Left lung (tissue), 10 donors: ENCODE measurements around the gene WDR83. TPM values are rescaled to one million over a fixed set of nuclear protein-coding genes. Genes with fewer than 3 reads are reported as not detected.

Experiments
- ATAC-seq: fragments of 200-7000 bp; cut with Tn5 transposase; one replicate; pipeline ENCODE4 v1.9.1; 2020; ENCODE audit warnings: moderate library complexity
- DNase-seq, 4 donors: peaks; one replicate each; pipeline ENCODE4 v3.0.0-alpha.2; 2013 to 2020
- H3K27ac ChIP-seq, 2 donors: fragments of 200-600 bp; sonication (generic) in 1 of 2; one replicate each; pipeline versions ENCODE4 v1.5.0 to v1.8.0; 2020 to 2021
- H3K27me3 ChIP-seq, 2 donors: fragments of 200-600 bp; sonication (generic) in 1 of 2; one replicate each; pipeline versions ENCODE4 v1.5.0 to v1.8.0; 2020 to 2021
- H3K36me3 ChIP-seq, 2 donors: fragments of 200-600 bp; sonication (generic) in 1 of 2; one replicate each; pipeline versions ENCODE4 v1.5.0 to v1.8.0; 2020 to 2021
- H3K4me1 ChIP-seq, 2 donors: fragments of 200-600 bp; one replicate each; pipeline ENCODE4 v1.8.0; 2021
- H3K4me3 ChIP-seq, 2 donors: fragments of 200-600 bp; sonication (generic) in 1 of 2; one replicate each; pipeline versions ENCODE4 v1.5.0 to v1.8.0; 2020 to 2021; ENCODE audit warnings: mild to moderate bottlenecking in 1 of 2
- H3K9me3 ChIP-seq, 2 donors: fragments of 200-600 bp; sonication (generic) in 1 of 2; one replicate each; pipeline versions ENCODE4 v1.5.0 to v1.8.0; 2020 to 2021
- intact Hi-C, 2 donors: fragments of 100-400 bp; cut with DNase I; formaldehyde crosslinking; loops; one replicate each; pipeline versions ENCODE4 v1.11.2 to v1.14.2; 2022
- polyA plus RNA-seq, 6 donors: library from polyadenylated mRNA; unstranded; fragments of 120-200 nt; gene quantifications; one replicate each; pipeline ENCODE4 v1.2.1, GENCODE V29; 2013; ENCODE audit not compliant: insufficient read length in 6 of 6
- total RNA-seq, 2 donors: library from RNA; stranded (reverse); fragmentation: NEBNext Ultra II Directional; extraction: Animal tissue kit (Norgen Biotek cat#: 25700); gene quantifications; one replicate each; pipeline ENCODE4 v1.2.1, GENCODE V29; 2021
- TF ChIP-seq, protein P1 (sequence below), 2 donors: fragments of 200-600 bp; sonication (generic) in 1 of 2; IDR thresholded peaks; one replicate each; pipeline versions ENCODE4 v1.5.0 to v1.8.0; 2021; ENCODE audit warnings: antibody characterized with exemption in 2 of 2
- donor health status: DM: no; HTN: yes; CAD: no.
- donor health status: DM: no; HTN: no; CAD: no.

WDR83 gene
- total and polyA plus RNA-seq, 8 donors, result 9.0 to 27.1 (median 22.8) TPM

DNA sequence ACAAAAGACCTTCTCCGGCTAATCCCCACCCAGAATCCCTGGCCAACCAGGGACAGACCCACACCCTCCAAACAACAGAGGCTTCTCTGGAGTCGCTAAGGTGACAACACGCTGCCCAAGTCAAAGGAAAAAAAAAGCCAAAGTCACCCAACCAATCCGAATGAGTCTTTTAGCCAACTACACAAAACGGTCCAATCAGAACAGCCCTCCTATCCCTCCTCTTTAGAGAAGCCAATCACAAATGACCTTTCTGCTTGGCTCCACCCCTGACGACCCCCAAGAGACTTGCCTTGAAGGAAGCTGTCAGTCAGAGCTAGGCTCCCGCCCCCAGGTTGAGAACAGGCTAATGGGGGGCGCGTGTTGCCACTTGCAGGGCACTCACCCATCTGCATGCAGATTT is 36.4 kb downstream of the WDR83 start:
- TF ChIP-seq, protein P1, sequence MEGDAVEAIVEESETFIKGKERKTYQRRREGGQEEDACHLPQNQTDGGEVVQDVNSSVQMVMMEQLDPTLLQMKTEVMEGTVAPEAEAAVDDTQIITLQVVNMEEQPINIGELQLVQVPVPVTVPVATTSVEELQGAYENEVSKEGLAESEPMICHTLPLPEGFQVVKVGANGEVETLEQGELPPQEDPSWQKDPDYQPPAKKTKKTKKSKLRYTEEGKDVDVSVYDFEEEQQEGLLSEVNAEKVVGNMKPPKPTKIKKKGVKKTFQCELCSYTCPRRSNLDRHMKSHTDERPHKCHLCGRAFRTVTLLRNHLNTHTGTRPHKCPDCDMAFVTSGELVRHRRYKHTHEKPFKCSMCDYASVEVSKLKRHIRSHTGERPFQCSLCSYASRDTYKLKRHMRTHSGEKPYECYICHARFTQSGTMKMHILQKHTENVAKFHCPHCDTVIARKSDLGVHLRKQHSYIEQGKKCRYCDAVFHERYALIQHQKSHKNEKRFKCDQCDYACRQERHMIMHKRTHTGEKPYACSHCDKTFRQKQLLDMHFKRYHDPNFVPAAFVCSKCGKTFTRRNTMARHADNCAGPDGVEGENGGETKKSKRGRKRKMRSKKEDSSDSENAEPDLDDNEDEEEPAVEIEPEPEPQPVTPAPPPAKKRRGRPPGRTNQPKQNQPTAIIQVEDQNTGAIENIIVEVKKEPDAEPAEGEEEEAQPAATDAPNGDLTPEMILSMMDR (IDR thresholded peaks at IDR 0.05), result no peak
- Histone ChIP-seq H3K9me3 (no peaks in the 10 kb centered on the region), H3K36me3 (peaks cover 0 to 95% of the 10 kb centered on the region in 2 donors), H3K27ac (no peak overlapping the region), H3K4me1 (no peaks in the 10 kb centered on the region), H3K27me3 (no peaks in the 10 kb centered on the region), H3K4me3 (no peak overlapping the region)
- no peak for ATAC-seq
- intact Hi-C loops, result no loop called here
- no peak for DNase-seq

DNA sequence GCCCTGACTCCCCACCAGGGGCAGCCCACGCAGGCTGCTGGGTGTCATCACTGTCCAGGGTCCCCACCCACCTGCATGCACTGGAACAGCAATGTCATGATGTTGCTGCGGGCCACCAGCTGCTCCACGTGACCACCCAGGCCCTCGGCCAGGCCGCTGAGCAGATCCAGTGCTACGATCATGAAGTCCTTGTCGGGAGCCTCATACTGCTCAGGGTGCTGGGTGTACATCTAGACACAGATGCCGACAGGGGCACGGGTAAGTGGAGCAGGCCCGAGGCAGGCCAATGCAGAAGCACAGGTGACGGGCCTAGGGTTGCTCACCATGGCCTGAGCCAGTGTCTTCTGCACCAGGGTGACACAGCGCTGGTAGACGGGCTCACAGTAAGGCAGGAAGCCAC is 38.6 kb downstream of the WDR83 start:
- TF ChIP-seq, protein P1 (IDR thresholded peaks at IDR 0.05), result no peak
- peaks cover 0 to 100% of the 10 kb centered on the region in 2 donors for H3K36me3 ChIP-seq

DNA sequence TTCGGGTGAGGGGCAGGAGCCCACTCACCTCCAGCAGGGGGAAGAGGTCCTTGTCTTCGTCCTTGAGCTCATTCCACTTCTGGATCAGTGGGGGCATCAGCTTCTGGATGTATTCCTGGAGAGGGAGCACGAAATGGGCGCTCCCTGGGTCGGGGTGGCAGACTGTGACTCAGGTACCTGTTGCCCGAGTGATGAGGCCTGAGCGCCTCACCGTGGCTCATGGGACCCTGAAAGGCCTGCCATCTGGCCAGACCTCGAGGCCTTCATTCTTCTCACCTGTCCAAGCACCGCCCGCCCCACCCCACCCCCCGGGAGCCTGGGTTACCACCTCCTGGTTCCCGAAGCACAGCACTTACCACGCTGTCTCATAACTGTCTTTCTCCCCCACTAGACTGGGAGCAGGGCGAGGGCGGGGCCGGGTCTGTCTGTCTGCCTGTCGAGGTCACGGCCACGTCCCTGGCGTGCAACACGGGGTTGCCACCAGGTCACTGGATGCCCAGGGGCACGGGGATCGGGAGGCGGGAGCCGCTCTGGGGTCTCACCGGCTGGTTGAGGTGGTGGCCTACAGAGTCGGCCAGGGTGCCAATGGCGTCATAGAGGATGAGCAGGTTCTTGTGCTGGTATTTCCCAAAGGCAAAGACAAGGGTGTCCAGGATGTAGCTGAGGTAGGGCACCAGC is 39.2 kb downstream of the WDR83 start:
- Histone ChIP-seq H3K27me3 (no peaks in the 10 kb centered on the region), H3K4me1 (no peaks in the 10 kb centered on the region), H3K9me3 (no peaks in the 10 kb centered on the region), H3K27ac (no peak overlapping the region), H3K36me3 (peaks cover 0 to 100% of the 10 kb centered on the region in 2 donors), H3K4me3 (no peak overlapping the region)
- intact Hi-C loops, result no loop called here
- peak in 1 of 4 donors; percentile 76 for DNase-seq
- ATAC-seq, result no peak
- TF ChIP-seq, protein P1 (IDR thresholded peaks at IDR 0.05), result no peak

More for the DNA sequence above, 38.6 kb downstream of the WDR83 start:
- H3K27ac ChIP-seq, result no peak overlapping the region
- no peak overlapping the region for H3K4me3 ChIP-seq
- no peak for ATAC-seq
- intact Hi-C loops, result no loop called here
- H3K27me3 ChIP-seq, result no peaks in the 10 kb centered on the region
- no peaks in the 10 kb centered on the region for H3K4me1 ChIP-seq
- no peak for DNase-seq
- no peaks in the 10 kb centered on the region for H3K9me3 ChIP-seq

DNA sequence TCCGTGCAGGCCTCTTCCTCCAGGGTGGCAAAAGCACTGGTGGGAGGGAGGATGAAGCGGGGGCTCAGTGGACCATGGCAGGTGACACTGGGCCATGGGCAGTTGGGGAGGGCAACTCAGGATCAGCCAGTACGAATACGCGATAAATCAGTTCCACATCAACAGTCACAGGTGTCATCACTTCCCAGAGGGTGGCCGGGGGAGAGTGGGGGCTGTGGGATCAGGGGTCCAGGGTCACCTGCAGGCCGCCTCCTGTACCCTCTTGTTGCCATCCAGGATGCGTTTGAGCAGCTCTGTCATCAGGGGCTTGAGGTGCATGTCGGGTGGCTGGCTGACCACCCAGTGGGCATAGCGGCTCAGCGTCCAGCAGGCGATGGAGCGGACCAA is 39.7 kb downstream of the WDR83 start:
- TF ChIP-seq, protein P1 (IDR thresholded peaks at IDR 0.05), result no peak
- intact Hi-C loops, result no loop called here
- Histone ChIP-seq H3K4me3 (no peak overlapping the region), H3K36me3 (peaks cover 0 to 100% of the 10 kb centered on the region in 2 donors), H3K4me1 (no peaks in the 10 kb centered on the region), H3K27me3 (no peaks in the 10 kb centered on the region), H3K9me3 (no peaks in the 10 kb centered on the region), H3K27ac (no peak overlapping the region)
- ATAC-seq, result no peak
- DNase-seq, result no peak

DNA sequence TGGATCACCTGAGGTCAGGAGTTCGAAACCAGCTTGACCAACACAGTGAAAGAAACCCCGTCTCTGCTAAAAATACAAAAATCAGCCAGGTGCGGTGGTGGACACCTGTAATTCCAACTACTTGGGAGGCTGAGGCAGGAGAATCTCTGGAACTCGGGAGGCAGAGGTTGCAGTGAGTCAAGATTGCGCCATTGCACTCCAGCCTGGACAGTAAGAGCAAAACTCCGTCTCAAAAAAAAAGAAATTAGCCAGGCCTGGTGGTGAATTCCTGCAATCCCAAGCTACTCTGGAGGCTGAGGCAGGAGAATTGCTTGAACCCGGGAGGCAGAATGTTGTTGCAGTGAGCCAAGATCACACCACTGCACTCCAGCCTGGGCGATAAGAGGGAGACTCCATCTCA is 42.0 kb downstream of the WDR83 start:
- intact Hi-C loops, result no loop called here
- no peak overlapping the region for H3K4me3 ChIP-seq
- TF ChIP-seq, protein P1 (IDR thresholded peaks at IDR 0.05), result no peak
- H3K9me3 ChIP-seq, result no peaks in the 10 kb centered on the region
- peaks cover 0 to 98% of the 10 kb centered on the region in 2 donors for H3K36me3 ChIP-seq
- no peaks in the 10 kb centered on the region for H3K4me1 ChIP-seq
- H3K27me3 ChIP-seq, result no peaks in the 10 kb centered on the region
- ATAC-seq, result no peak
- H3K27ac ChIP-seq, result no peak overlapping the region
- DNase-seq, result no peak
